ENCODE results near the gene RSAD2. TPM values are rescaled to one million over a fixed set of nuclear protein-coding genes. Genes with fewer than 3 reads are reported as not detected.

Gene RSAD2
- polyA plus RNA-seq, 2 of the 4 experiments (the other 2 are of a cell fraction): 0.03 to 0.06 TPM

DNA sequence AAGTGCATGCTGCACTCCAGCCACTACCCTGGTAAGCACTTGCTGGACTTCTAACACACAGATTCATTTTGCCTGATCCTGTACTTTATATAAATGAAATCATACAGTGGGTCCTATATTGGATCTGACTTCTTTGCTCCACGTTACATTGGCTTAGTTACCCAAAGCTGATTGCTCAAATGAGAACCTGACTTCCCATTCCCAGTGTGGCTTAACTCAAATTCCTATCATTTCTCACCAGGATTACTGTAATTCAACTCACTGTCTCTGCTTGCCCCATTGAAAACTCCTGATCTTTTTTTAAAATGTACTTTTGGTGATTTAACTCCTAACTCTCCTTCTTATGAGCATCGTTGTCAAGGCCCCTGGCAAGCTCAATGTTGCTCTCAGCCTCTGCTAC, 1.4 kb downstream of the RSAD2 start:
- DNase-seq (ENCODE audit: low read depth in 1 of 2, low spot score in 1 of 2): no peak
- ATAC-seq: no peak
- peaks cover 5% of the 10 kb centered on the region; the same call in 2 of the 3 replicates for H3K9me3 ChIP-seq
- H3K4me2 ChIP-seq: no peak overlapping the region
- peaks cover 4% of the 10 kb centered on the region; the same call in 1 of the 3 replicates for H3K4me1 ChIP-seq
- ChIA-PET CTCF (interaction anchor here (1.9 kb wide), 1 partner anchor 13 kb away, joined by 7 read pairs; the partner anchor contains the start of gene CMPK2), POLR2A (interaction anchor here (0.7 kb wide), 1 partner anchor 193 kb away, joined by 4 read pairs; no protein-coding TSS in a partner anchor)
- no peak overlapping the region for H3K27ac ChIP-seq
- TF ChIP-seq EHF (CRISPR knock-in tag; IDR thresholded peaks at IDR 0.05) (no peak), EP300 (IDR thresholded peaks at IDR 0.05) (no peak), SREBF2 (IDR thresholded peaks at IDR 0.05) (no peak), HOXA7 (CRISPR knock-in tag; IDR thresholded peaks at IDR 0.05) (no peak), BCL3 (IDR thresholded peaks at IDR 0.05) (no peak), EHMT2 (IDR thresholded peaks at IDR 0.05; ENCODE audit: low read depth) (no peak), BHLHE40 (IDR thresholded peaks at IDR 0.05; ENCODE audit: low read depth, low read length) (no peak), SMC3 (IDR thresholded peaks at IDR 0.05) (no peak), HOXB5 (CRISPR knock-in tag; IDR thresholded peaks at IDR 0.05) (no peak), ZSCAN20 (CRISPR knock-in tag; IDR thresholded peaks at IDR 0.05) (no peak), RCOR1 (IDR thresholded peaks at IDR 0.05; ENCODE audit: low read depth, low read length) (no peak), POLR2AphosphoS2 (conservative IDR thresholded peaks at IDR 0.05; ENCODE audit: low read length) (no peak), JUN (IDR thresholded peaks at IDR 0.05) (no peak), RAD21 (conservative IDR thresholded peaks at IDR 0.05 in 1 of 2, IDR thresholded peaks at IDR 0.05 in 1 of 2) (no peak), MAFK (IDR thresholded peaks at IDR 0.05; ENCODE audit: partially characterized antibody) (no peak), CBX8 (IDR thresholded peaks at IDR 0.05) (no peak)
- TF ChIP-seq, protein P1, sequence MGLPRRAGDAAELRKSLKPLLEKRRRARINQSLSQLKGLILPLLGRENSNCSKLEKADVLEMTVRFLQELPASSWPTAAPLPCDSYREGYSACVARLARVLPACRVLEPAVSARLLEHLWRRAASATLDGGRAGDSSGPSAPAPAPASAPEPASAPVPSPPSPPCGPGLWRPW (IDR thresholded peaks at IDR 0.05): no peak
- TF ChIP-seq, protein P2, sequence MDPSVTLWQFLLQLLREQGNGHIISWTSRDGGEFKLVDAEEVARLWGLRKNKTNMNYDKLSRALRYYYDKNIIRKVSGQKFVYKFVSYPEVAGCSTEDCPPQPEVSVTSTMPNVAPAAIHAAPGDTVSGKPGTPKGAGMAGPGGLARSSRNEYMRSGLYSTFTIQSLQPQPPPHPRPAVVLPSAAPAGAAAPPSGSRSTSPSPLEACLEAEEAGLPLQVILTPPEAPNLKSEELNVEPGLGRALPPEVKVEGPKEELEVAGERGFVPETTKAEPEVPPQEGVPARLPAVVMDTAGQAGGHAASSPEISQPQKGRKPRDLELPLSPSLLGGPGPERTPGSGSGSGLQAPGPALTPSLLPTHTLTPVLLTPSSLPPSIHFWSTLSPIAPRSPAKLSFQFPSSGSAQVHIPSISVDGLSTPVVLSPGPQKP (IDR thresholded peaks at IDR 0.05; ENCODE audit: low read depth, low read length): no peak
- TF ChIP-seq, protein P3, sequence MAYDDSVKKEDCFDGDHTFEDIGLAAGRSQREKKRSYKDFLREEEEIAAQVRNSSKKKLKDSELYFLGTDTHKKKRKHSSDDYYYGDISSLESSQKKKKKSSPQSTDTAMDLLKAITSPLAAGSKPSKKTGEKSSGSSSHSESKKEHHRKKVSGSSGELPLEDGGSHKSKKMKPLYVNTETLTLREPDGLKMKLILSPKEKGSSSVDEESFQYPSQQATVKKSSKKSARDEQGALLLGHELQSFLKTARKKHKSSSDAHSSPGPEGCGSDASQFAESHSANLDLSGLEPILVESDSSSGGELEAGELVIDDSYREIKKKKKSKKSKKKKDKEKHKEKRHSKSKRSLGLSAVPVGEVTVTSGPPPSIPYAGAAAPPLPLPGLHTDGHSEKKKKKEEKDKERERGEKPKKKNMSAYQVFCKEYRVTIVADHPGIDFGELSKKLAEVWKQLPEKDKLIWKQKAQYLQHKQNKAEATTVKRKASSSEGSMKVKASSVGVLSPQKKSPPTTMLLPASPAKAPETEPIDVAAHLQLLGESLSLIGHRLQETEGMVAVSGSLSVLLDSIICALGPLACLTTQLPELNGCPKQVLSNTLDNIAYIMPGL (CRISPR knock-in tag; IDR thresholded peaks at IDR 0.05; ENCODE audit: borderline replicate concordance): no peak
- 0% methylated on average over 2 of the region's 2 CpGs for WGBS (ENCODE audit: missing lambda C conversion rate)
- no peak overlapping the region for H3K4me3 ChIP-seq
- FAIRE-seq: no peak

DNA sequence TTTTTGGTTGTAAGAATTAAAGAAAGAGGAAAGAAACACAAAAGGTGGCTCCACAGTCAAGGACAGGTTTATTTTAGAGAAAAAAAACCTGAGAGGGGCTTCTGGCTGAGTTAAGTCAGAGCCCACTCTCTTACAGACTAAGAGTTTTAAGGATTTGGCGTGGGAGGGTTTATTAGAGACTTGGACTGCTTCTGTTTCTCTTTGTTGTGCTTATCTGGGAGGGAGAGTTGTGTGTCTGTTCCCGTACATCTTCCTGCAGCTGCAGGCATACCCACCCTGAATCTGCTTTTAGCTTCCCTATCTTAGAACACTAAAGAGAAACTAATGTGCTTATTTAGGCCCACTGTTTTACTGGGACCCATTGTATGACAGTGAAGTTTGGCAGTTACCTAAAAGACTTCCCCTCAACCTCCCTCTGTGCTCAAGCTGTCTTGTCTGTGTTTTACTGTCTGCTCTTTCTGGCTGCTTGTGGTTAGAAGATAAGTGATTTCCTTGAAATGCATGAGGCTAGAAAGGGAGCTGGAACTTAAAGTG, 2.7 kb downstream of the RSAD2 start:
- ATAC-seq: no peak
- FAIRE-seq: no peak
- no peak for DNase-seq (ENCODE audit: low read depth in 1 of 2, low spot score in 1 of 2)
- Histone ChIP-seq H3K4me3 (no peak overlapping the region), H3K4me2 (no peak overlapping the region), H3K4me1 (peaks cover 4% of the 10 kb centered on the region; the same call in 1 of the 3 replicates), H3K27ac (no peak overlapping the region), H3K9me3 (no peaks in the 10 kb centered on the region; the same call in 2 of the 3 replicates)
- ChIA-PET POLR2A (no interaction called here), CTCF (no interaction called here)
- TF ChIP-seq NR3C1 (IDR thresholded peaks at IDR 0.05) (no peak), KDM5A (IDR thresholded peaks at IDR 0.05) (no peak), JUN (IDR thresholded peaks at IDR 0.05) (no peak), HDAC2 (IDR thresholded peaks at IDR 0.05) (no peak), MYC (IDR thresholded peaks at IDR 0.05; ENCODE audit: borderline replicate concordance, low read length) (no peak)
- 9% methylated on average over 2 of the region's 2 CpGs for WGBS (ENCODE audit: missing lambda C conversion rate)
